ENCODE results near the gene PGM5.

GRCh38 chr9:68547417-68547816 lies 191.0 kb downstream of the PGM5 start:
- no peak for TF ChIP-seq CTCF (IDR thresholded peaks at IDR 0.05)
- no peak for TF ChIP-seq POLR2A (IDR thresholded peaks at IDR 0.05)
